Kidney glomerular epithelial cell (primary cell): ENCODE data around the gene APOA4.
A peak's percentile ranks its signal among the peaks of the same experiment; 100 is the strongest.

Source experiments
- DNase-seq: peaks from one replicate; lab custom pipeline; 2025; lab: John Stamatoyannopoulos, UW

The APOA4 gene

GRCh38 chr11:116775975-116776374 is 47.1 kb downstream of the APOA4 start:
- DNase-seq: no peak

- DNase-seq: no peak
Measured at GRCh38 chr11:116774661-116775060, 48.4 kb downstream of the APOA4 start.

GRCh38 chr11:116773203-116774097 is 49.7 kb downstream of the APOA4 start:
- DNase-seq: peak; percentile 36

GRCh38 chr11:116772443-116773202 is 50.5 kb downstream of the APOA4 start, which contains the start of gene BUD13:
BUD13 (minus strand) TSS chr11:116772987; CDS start chr11:116772964, 23 bp downstream.
- DNase-seq: peak; percentile 74

- no peak for DNase-seq
Measured at GRCh38 chr11:116771935-116772334, 51.2 kb downstream of the APOA4 start.
